HG03571 (cell line): Measurements from ENCODE around the gene C2orf49.

Experiments used
- ATAC-seq: cut with Tn5 transposase; IDR thresholded peaks from one replicate; pipeline ENCODE4 v1.9.1; 2021; ENCODE audit not compliant: unreplicated experiment

C2orf49 gene

DNA sequence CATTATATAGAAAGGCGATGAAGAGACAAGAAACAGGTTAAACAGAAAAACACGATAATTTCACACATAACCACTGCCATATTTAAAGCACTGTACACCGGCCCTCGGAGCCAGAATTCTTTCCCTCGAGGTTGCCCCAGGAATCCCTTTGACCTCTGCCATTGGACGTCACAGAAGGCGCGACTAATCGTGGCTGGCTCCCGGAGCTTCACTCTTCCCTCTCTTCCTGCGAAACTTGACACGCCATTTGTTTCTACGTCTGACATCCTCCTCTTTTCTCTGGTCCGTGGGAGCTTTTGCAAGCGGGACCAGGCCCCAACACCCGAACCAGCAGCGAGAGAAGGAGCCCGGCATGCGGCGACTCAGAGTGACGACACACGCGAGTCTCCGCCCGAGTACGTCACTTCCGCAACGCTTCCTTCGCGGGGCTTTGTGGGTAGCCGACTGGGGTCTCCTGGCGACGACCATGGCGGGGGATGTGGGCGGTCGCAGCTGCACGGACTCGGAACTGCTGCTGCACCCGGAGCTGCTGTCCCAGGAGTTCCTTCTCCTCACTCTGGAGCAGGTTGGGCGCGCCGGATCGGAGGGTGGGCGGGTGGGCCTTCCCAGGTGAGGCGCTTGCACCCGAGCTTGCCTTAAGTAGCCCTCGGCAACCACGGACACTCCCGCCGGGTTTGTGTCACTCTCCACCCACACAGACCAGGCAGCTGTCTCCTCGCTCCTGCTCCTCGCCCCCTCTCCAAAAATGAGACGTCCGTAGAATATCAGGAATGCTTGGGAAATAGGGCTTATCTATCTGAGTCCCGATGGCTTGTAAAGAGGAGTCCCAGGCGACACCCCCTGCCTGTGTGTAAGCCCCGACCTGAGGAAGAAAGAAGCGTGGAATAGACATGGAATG, at the start of gene C2orf49:
C2orf49 (plus strand) TSS at position 419 of the 898 bp plus-strand sequence; CDS start at position 467, 48 bp downstream.
- ATAC-seq, result peak; percentile 87

DNA sequence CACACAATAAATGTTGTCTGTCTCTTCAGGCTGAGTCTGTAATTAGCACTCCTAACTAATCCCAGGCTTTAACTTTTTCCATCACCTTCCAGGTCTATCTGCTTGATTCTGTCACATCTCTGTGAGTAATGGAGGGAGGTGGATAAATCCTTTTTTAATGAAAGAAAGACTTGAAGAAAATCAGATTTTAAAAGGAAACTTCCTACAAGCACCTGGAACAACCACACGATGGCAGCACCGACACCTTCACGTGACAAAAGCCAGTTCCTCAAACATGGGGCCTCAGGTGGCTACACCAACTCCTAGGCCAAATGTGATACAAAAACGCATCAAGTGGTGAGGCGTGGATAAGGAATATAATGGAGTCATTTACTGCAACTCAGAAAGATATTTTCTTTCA, 49.6 kb upstream of the C2orf49 start:
- ATAC-seq, result no peak

DNA sequence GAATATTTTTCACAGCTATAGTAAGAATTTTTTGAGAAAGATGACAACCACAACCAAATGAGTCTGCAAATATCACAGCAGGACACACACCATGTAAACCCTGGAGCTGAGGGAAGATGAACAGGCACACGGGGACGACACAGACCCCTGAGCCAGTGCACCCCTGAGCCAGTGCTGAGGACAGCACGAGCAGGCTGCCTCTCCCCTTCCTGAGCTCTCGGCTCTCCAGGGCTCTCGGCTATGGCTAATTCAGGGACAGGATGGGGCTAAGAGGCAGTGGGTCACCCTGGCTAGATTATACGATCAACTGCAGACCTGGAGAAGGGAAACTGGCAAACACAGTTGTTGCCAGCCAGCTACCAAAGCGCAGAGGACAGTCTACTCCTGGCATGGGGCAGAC, 49.2 kb upstream of the C2orf49 start:
- ATAC-seq, result no peak

DNA sequence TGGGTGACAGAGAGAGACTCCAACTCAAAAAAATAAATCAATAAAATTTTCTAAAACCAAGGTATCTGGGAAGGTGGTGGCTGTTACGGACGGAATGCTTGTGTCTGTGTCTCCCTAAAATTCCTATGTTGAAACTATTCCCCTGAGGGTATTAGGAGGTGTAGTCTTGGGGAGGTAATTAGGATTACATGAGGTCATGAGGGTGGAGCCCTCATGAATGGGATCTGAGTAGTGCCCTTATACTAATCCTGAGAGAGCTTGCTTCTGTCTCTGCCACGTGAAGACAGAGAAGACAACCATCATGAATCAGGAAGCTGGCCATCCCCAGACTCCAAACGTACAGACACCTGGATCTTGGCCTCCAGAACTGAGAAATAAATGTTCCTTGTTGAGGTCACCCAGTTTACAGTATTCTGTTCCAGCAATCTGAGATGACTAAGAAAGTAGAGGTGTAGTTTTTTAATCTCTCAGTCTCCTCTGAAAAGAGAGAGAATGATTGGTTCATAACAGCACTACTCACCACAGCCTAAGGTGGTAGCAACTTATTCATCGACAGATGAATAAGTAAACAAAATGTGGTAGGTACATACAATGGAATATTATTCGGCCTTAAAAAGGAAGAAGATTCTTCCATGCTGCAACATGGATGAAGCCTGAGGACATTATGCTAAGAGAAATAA, 46.2 kb upstream of the C2orf49 start:
- no peak for ATAC-seq

- ATAC-seq, result no peak
These were observed 45.4 kb upstream of the C2orf49 start for GRCh38 chr2:105291981-105292380.

DNA sequence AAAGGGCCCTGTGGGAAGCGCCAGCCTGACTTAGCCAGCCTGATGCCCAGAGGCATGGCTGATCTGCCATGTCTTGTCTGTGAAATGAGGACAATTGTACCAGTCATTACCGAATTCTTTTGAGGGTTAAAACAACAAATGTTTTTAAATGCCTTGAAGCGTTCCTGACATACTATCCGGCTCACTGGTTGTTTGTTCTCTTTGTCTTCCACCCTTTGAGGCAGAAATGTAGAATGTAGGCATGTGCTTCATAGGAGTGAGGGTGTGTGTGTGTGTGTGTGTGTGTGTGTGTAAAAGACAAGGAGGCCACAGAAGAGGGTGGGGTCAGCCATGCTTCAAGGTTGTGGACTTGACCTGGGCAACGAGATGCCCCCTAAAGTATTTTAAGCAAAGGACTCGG, 43.3 kb upstream of the C2orf49 start:
- ATAC-seq, result no peak

DNA sequence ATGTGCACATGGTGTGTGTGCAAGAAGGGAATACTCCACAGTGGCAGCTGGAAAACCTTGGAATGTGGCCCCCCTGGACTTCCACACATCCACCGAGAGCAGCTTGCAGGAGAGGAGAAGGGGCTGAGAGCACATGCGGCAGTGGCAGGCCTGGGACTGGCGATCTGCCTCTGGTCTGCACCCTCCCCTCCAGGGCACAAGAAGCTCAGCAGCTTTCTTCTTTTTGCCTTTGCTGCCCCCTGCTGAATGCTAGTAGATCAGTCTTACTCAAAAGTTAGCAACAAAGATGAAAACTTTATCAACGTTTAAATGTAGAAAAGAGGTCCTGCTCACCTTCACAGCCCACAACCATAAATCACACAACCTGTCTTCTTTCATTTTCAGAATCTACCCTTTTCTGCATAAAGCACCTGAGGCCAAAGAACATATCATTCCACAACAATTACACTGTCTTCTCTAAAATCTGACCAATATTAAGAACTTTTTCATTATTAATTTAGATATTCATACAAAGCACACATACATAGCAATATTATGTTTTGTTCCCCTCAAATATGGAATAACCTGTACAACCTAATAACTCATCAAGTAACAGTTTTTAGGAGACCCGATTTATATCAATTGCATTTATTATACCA, 42.4 kb upstream of the C2orf49 start:
- ATAC-seq, result no peak

GRCh38 chr2:105296017-105296611, 41.2 kb upstream of the C2orf49 start:
- ATAC-seq, result no peak

- ATAC-seq, result no peak
These were observed 40.1 kb upstream of the C2orf49 start for GRCh38 chr2:105297216-105297615.

DNA sequence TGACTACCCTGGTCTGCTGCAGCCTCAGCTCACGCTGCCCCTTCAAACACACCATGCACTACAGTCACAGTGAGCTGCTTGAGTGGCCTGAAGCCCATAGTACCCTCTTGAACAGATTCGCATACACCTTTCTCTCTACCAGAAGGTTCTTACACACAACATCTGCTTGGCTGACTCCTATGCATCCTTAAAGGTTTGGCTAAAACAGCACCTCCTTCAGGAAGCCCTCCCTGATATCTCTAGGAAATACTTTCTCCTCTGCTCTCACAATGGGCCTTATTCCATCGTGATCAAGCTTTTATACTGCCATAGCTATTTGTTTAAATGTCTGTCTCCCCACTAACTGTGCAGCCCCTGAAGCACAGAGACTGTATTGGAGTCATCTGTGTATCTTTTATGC, 39.3 kb upstream of the C2orf49 start:
- no peak for ATAC-seq

DNA sequence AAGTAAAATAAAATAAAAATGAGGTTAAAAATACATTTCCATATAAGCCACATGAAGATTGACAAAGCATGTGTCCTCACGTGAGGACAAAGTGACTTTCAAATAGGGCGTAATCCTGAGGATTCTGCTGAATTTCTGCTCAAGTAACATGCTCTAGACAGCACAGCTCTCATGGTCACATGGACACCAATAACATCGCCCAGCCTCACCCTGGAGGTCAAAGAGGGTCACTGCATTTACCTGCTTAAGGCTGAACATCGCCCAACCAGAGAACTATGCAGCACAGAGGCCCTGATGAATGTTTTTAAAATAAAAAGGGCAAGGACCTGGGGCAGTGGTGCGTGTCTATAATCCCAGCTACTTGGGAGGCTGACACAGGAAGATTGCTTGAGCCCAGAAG, 38.0 kb upstream of the C2orf49 start:
- no peak for ATAC-seq

GRCh38 chr2:105301646-105302045, 35.7 kb upstream of the C2orf49 start:
- no peak for ATAC-seq

GRCh38 chr2:105307146-105307545, 30.2 kb upstream of the C2orf49 start:
- no peak for ATAC-seq

DNA sequence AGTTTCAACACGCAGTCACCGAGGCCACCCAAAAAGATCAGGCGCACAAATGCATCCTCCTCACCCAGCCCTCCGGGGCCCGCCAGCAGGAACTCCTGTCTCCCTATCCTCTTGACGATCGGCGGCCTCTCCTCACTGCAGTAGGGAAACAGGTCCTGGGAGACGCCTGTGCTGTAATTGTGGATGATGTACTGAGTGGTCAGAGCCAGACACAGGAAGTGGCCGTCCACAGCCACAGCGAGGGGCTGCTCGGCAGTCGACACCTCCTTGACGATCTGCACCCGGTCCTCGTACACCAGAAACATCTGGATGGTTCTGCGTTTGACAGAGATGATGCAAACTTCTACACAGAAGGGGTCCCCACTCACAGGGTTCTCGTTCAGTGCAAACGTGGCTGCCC, 29.8 kb upstream of the C2orf49 start:
- no peak for ATAC-seq

GRCh38 chr2:105307962-105308361, 29.4 kb upstream of the C2orf49 start:
- no peak for ATAC-seq

GRCh38 chr2:105308382-105309146, 28.8 kb upstream of the C2orf49 start:
- ATAC-seq, result no peak

GRCh38 chr2:105309147-105309545, 28.2 kb upstream of the C2orf49 start:
- ATAC-seq, result no peak

- no peak for ATAC-seq
These were observed 23.5 kb upstream of the C2orf49 start for GRCh38 chr2:105313877-105314276.

DNA sequence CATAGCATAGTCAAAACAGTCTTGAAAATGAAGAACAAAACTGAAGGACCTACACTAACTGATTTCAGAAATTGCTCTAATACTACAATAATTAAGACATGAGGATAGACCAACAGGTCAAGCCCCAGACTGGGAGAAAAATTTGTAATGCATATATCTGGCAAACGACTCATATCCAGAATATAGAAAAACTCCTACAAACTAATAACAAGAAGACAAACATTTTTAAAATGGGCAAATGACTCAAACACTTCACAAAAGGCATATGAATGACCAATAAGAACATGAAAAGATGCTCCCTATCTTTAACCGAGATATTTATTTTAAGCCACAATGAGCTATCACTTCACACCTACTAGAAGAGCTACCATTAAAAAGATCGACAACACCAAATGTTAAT, 22.0 kb upstream of the C2orf49 start:
- peak; percentile 48 for ATAC-seq

GRCh38 chr2:105317937-105318336, 19.4 kb upstream of the C2orf49 start:
- no peak for ATAC-seq
